HEK293 (cell line): ENCODE results near the gene KRTAP19-8.

ENCODE experiments used
- CTCF ChIA-PET: fragments of 350-600 bp; formaldehyde crosslinking; extraction: SDS; loops from one replicate; lab custom pipeline; 2021; ENCODE audit warnings: antibody characterized with exemption; lab: Yijun Ruan, JAX
- POLR2A ChIA-PET: fragments of 300-600 bp; formaldehyde crosslinking; extraction: SDS; loops from one replicate; lab custom pipeline; 2020; ENCODE audit warnings: antibody characterized with exemption, inconsistent platforms; lab: Yijun Ruan, JAX
- H3K27ac ChIP-seq: fragments of 200-500 bp; sonication (Bioruptor generic); 2 replicates; pipeline ENCODE4 v1.5.1; 2014; ENCODE audit warnings: low read depth, low read length, control low read depth, inconsistent platforms; ENCODE audit errors: extremely low read depth
- H3K36me3 ChIP-seq, 2 experiments: fragments of 200-500 bp in 1 of 2; sonication (Bioruptor generic) in 1 of 2; 1 replicate in 1 of 2; 2 replicates in 1 of 2; pipeline ENCODE4 v1.5.1; 2014 to 2017; ENCODE audit warnings: inconsistent platforms in 2 of 2, low read length in 2 of 2; ENCODE audit not compliant: control insufficient read depth in 2 of 2, insufficient read depth in 1 of 2
- H3K4me1 ChIP-seq: fragments of 200-500 bp; sonication (Bioruptor generic); 2 replicates; pipeline ENCODE4 v1.5.1; 2014; ENCODE audit warnings: mild to moderate bottlenecking, low read length, inconsistent platforms; ENCODE audit not compliant: control insufficient read depth, insufficient read depth
- H3K4me3 ChIP-seq: 2 replicates; pipeline ENCODE4 v1.5.1; 2011; ENCODE audit warnings: low read depth, mild to moderate bottlenecking, control low read depth, low read length, moderate library complexity
- H3K9me3 ChIP-seq: fragments of 200-500 bp; sonication (Bioruptor generic); 2 replicates; pipeline ENCODE4 v1.5.1; 2014; ENCODE audit warnings: low read depth, low read length, inconsistent platforms; ENCODE audit not compliant: control insufficient read depth, insufficient read depth
- KLF16 ChIP-seq: fragments of 450-650 bp; formaldehyde crosslinking; IDR thresholded peaks from 2 replicates; pipeline ENCODE4 v1.5.1; 2017; ENCODE audit warnings: missing biosample characterization, missing genetic modification characterization
- KLF9 ChIP-seq: fragments of 450-650 bp; formaldehyde crosslinking; IDR thresholded peaks from 2 replicates; pipeline ENCODE4 v1.5.1; 2016; ENCODE audit warnings: missing biosample characterization, missing genetic modification characterization, low read depth
- MZF1 ChIP-seq: fragments of 450-650 bp; formaldehyde crosslinking; IDR thresholded peaks from 2 replicates; pipeline ENCODE4 v1.5.1; 2017; ENCODE audit warnings: missing biosample characterization, missing genetic modification characterization, borderline replicate concordance
- OVOL3 ChIP-seq: fragments of 450-650 bp; formaldehyde crosslinking; IDR thresholded peaks from 2 replicates; pipeline ENCODE4 v1.5.1; 2016; ENCODE audit warnings: missing biosample characterization, missing genetic modification characterization
- REST ChIP-seq: fragments of 450-650 bp; formaldehyde crosslinking; IDR thresholded peaks from 2 replicates; pipeline ENCODE4 v1.5.1; 2016; ENCODE audit warnings: missing biosample characterization, missing genetic modification characterization
- SCRT2 ChIP-seq: fragments of 450-650 bp; formaldehyde crosslinking; IDR thresholded peaks from 2 replicates; pipeline ENCODE4 v1.5.1; 2016; ENCODE audit warnings: missing biosample characterization, missing genetic modification characterization
- WT1 ChIP-seq: fragments of 450-650 bp; formaldehyde crosslinking; IDR thresholded peaks from 2 replicates; pipeline ENCODE4 v1.5.1; 2016; ENCODE audit warnings: missing biosample characterization, missing genetic modification characterization
- ZBTB17 ChIP-seq: fragments of 450-650 bp; formaldehyde crosslinking; IDR thresholded peaks from 2 replicates; pipeline ENCODE4 v1.5.1; 2016; ENCODE audit warnings: missing biosample characterization, missing genetic modification characterization
- ZBTB21 ChIP-seq: fragments of 450-650 bp; formaldehyde crosslinking; IDR thresholded peaks from 2 replicates; pipeline ENCODE4 v1.5.1; 2017; ENCODE audit warnings: missing biosample characterization, missing genetic modification characterization
- ZEB2 ChIP-seq: fragments of 450-650 bp; formaldehyde crosslinking; IDR thresholded peaks from 2 replicates; pipeline ENCODE4 v1.5.1; 2016; ENCODE audit warnings: missing biosample characterization, missing genetic modification characterization
- ZFP41 ChIP-seq: fragments of 450-650 bp; formaldehyde crosslinking; IDR thresholded peaks from 2 replicates; pipeline ENCODE4 v1.5.1; 2016; ENCODE audit warnings: missing biosample characterization, missing genetic modification characterization, borderline replicate concordance
- ZNF148 ChIP-seq: fragments of 450-650 bp; formaldehyde crosslinking; IDR thresholded peaks from 2 replicates; pipeline ENCODE4 v1.5.0; 2017; ENCODE audit warnings: missing biosample characterization, missing genetic modification characterization, borderline replicate concordance
- ZNF23 ChIP-seq: fragments of 450-650 bp; formaldehyde crosslinking; IDR thresholded peaks from 2 replicates; pipeline ENCODE4 v1.5.1; 2016; ENCODE audit warnings: missing biosample characterization, missing genetic modification characterization, borderline replicate concordance
- ZNF302 ChIP-seq: fragments of 450-650 bp; formaldehyde crosslinking; IDR thresholded peaks from 2 replicates; pipeline ENCODE4 v1.5.1; 2016; ENCODE audit warnings: missing biosample characterization, missing genetic modification characterization, low read depth
- ZNF366 ChIP-seq: fragments of 450-650 bp; formaldehyde crosslinking; conservative IDR thresholded peaks from 2 replicates; pipeline ENCODE4 v1.5.1; 2016; ENCODE audit warnings: missing biosample characterization, missing genetic modification characterization
- ZNF398 ChIP-seq: fragments of 450-650 bp; formaldehyde crosslinking; IDR thresholded peaks from 2 replicates; pipeline ENCODE4 v1.5.1; 2017; ENCODE audit warnings: missing biosample characterization, missing genetic modification characterization
- ZNF423 ChIP-seq: fragments of 450-650 bp; formaldehyde crosslinking; IDR thresholded peaks from 2 replicates; pipeline ENCODE4 v1.5.1; 2016; ENCODE audit warnings: missing biosample characterization, missing genetic modification characterization
- ZNF510 ChIP-seq: fragments of 450-650 bp; formaldehyde crosslinking; IDR thresholded peaks from 2 replicates; pipeline ENCODE4 v1.5.1; 2018; ENCODE audit warnings: mild to moderate bottlenecking, missing genetic modification characterization, missing biosample characterization; ENCODE audit not compliant: insufficient replicate concordance
- ZNF514 ChIP-seq: fragments of 450-650 bp; formaldehyde crosslinking; IDR thresholded peaks from 2 replicates; pipeline ENCODE4 v1.5.1; 2016; ENCODE audit warnings: missing biosample characterization, missing genetic modification characterization
- ZNF521 ChIP-seq: fragments of 450-650 bp; formaldehyde crosslinking; IDR thresholded peaks from 2 replicates; pipeline ENCODE4 v1.5.1; 2017; ENCODE audit warnings: missing biosample characterization, mild to moderate bottlenecking, missing genetic modification characterization
- ZNF561 ChIP-seq: fragments of 450-650 bp; IDR thresholded peaks from 2 replicates; pipeline ENCODE4 v1.5.1; 2018; ENCODE audit warnings: missing biosample characterization, missing genetic modification characterization, borderline replicate concordance
- ZNF585B ChIP-seq: fragments of 450-650 bp; formaldehyde crosslinking; IDR thresholded peaks from 2 replicates; pipeline ENCODE4 v1.5.1; 2016; ENCODE audit warnings: missing biosample characterization, missing genetic modification characterization
- ZNF76 ChIP-seq: fragments of 450-650 bp; formaldehyde crosslinking; IDR thresholded peaks from 2 replicates; pipeline ENCODE4; 2016; ENCODE audit warnings: low read depth, missing biosample characterization, missing genetic modification characterization, borderline replicate concordance
- ZNF785 ChIP-seq: fragments of 450-650 bp; formaldehyde crosslinking; IDR thresholded peaks from 2 replicates; pipeline ENCODE4 v1.5.1; 2016; ENCODE audit warnings: missing biosample characterization, missing genetic modification characterization

Gene KRTAP19-8

GRCh38 chr21:31078216-31078615, 39.9 kb upstream of the KRTAP19-8 start:
- no peaks in the 10 kb centered on the region for H3K36me3 ChIP-seq
- ChIA-PET CTCF (interaction anchor here (1.1 kb wide), 1 partner anchor 246 kb away, joined by 3 read pairs; no protein-coding TSS in a partner anchor), POLR2A (no interaction called here)
- H3K4me1 ChIP-seq, result no peaks in the 10 kb centered on the region
- H3K4me3 ChIP-seq, result no peak overlapping the region
- no peak overlapping the region for H3K27ac ChIP-seq
- TF ChIP-seq KLF16 (tag by site-specific recombination), result no peak
- no peak for TF ChIP-seq ZFP41 (tag by site-specific recombination)
- no peak for TF ChIP-seq ZNF510 (tag by site-specific recombination)
- no peak for TF ChIP-seq ZNF366 (tag by site-specific recombination)
- TF ChIP-seq ZNF76, result no peak
- no peak for TF ChIP-seq ZBTB21 (tag by site-specific recombination)
- no peak for TF ChIP-seq MZF1 (tag by site-specific recombination)
- TF ChIP-seq ZNF23 (tag by site-specific recombination), result no peak
- TF ChIP-seq ZNF398 (tag by site-specific recombination), result no peak
- no peaks in the 10 kb centered on the region for H3K9me3 ChIP-seq

GRCh38 chr21:31075848-31076247, 37.6 kb upstream of the KRTAP19-8 start:
- Histone ChIP-seq H3K4me1 (no peaks in the 10 kb centered on the region), H3K27ac (no peak overlapping the region), H3K4me3 (no peak overlapping the region), H3K36me3 (no peaks in the 10 kb centered on the region), H3K9me3 (no peaks in the 10 kb centered on the region)
- ChIA-PET CTCF (interaction anchor here (0.5 to 1.9 kb wide), 5 partner anchors 9 to 450 kb away, joined by 3 to 10 read pairs (median 3); no protein-coding TSS in a partner anchor), POLR2A (no interaction called here)
- TF ChIP-seq SCRT2 (tag by site-specific recombination), result peak; percentile 18; the same call in 1 of the 2 replicates
- TF ChIP-seq ZNF302 (tag by site-specific recombination), result no peak

- POLR2A ChIA-PET, result no interaction called here
- H3K4me3 ChIP-seq, result no peak overlapping the region
- CTCF ChIA-PET, result no interaction called here
- H3K36me3 ChIP-seq, result no peaks in the 10 kb centered on the region
- H3K9me3 ChIP-seq, result no peaks in the 10 kb centered on the region
- H3K4me1 ChIP-seq, result no peaks in the 10 kb centered on the region
- no peak overlapping the region for H3K27ac ChIP-seq
- no peak for TF ChIP-seq KLF9 (tag by site-specific recombination)
- no peak for TF ChIP-seq ZEB2
- no peak for TF ChIP-seq WT1 (tag by site-specific recombination)
- TF ChIP-seq ZNF585B (tag by site-specific recombination), result no peak
- no peak for TF ChIP-seq REST (tag by site-specific recombination)
- no peak for TF ChIP-seq ZNF785 (tag by site-specific recombination)
- TF ChIP-seq OVOL3 (tag by site-specific recombination), result no peak
- no peak for TF ChIP-seq ZNF521 (tag by site-specific recombination)
- no peak for TF ChIP-seq ZNF148
- no peak for TF ChIP-seq ZNF423 (tag by site-specific recombination)
- no peak for TF ChIP-seq ZNF514 (tag by site-specific recombination)
- no peak for TF ChIP-seq ZNF561 (tag by site-specific recombination)
- no peak for TF ChIP-seq ZBTB17
Measured at GRCh38 chr21:31072533-31072932, 34.3 kb upstream of the KRTAP19-8 start.
